NCI-H2081 (cell line): ENCODE results near the gene SLC25A13.
"Not testable (repeated sequence)": the region's sequence is repeated elsewhere in the genome, so short reads cannot be mapped to it uniquely, and the experiment has no call there.

Source experiments
- DNase-seq, 2 experiments: peaks; one replicate each; lab custom pipeline; 2025; lab: John Stamatoyannopoulos, UW

The SLC25A13 gene

GRCh38 chr7:96154506-96154905 is 167.4 kb downstream of the SLC25A13 start:
- DNase-seq = not testable (repeated sequence)

GRCh38 chr7:96152706-96153105 is 169.2 kb downstream of the SLC25A13 start:
- no peak for DNase-seq

- DNase-seq = no peak
Measured at GRCh38 chr7:96151889-96152288, 170.0 kb downstream of the SLC25A13 start.

- no peak for DNase-seq
Measured at GRCh38 chr7:96144260-96144526, 177.7 kb downstream of the SLC25A13 start.

- peak in 1 of 2 experiments; percentile 46 for DNase-seq
Measured at GRCh38 chr7:96143495-96144259, 178.2 kb downstream of the SLC25A13 start.

GRCh38 chr7:96136600-96137239 is 185.2 kb downstream of the SLC25A13 start:
- peak; percentile 93 to 100 for DNase-seq

GRCh38 chr7:96135241-96135640 is 186.7 kb downstream of the SLC25A13 start:
- peak in 1 of 2 experiments; percentile 73 for DNase-seq

GRCh38 chr7:96131525-96131924 is 190.4 kb downstream of the SLC25A13 start:
- DNase-seq = peak; percentile 52 to 81

GRCh38 chr7:96127746-96128145 is 194.2 kb downstream of the SLC25A13 start:
- DNase-seq = no peak

GRCh38 chr7:96126382-96126781 is 195.5 kb downstream of the SLC25A13 start:
- DNase-seq = peak in 1 of 2 experiments; percentile 47

GRCh38 chr7:96122746-96123145 is 199.2 kb downstream of the SLC25A13 start:
- no peak for DNase-seq

- peak in 1 of 2 experiments; percentile 48 for DNase-seq
Measured at GRCh38 chr7:96121752-96122151, 200.1 kb downstream of the SLC25A13 start.

GRCh38 chr7:96120445-96121225 is 201.3 kb downstream of the SLC25A13 start:
- peak; percentile 80 to 92 for DNase-seq

GRCh38 chr7:96118449-96119001 is 203.4 kb downstream of the SLC25A13 start:
- DNase-seq = no peak

GRCh38 chr7:96116173-96116572 is 205.7 kb downstream of the SLC25A13 start:
- DNase-seq = no peak

- no peak for DNase-seq
Measured at GRCh38 chr7:96114190-96114589, 207.7 kb downstream of the SLC25A13 start.

- DNase-seq = no peak
Measured at GRCh38 chr7:96111405-96111804, 210.5 kb downstream of the SLC25A13 start.

GRCh38 chr7:96104984-96105383 is 216.9 kb downstream of the SLC25A13 start:
- DNase-seq = no peak

- DNase-seq = no peak
Measured at GRCh38 chr7:96102096-96102811, 219.6 kb downstream of the SLC25A13 start.

- DNase-seq = no peak
Measured at GRCh38 chr7:96100737-96101136, 221.2 kb downstream of the SLC25A13 start.

- DNase-seq = no peak
Measured at GRCh38 chr7:96097835-96098234, 224.1 kb downstream of the SLC25A13 start.

- DNase-seq = no peak
Measured at GRCh38 chr7:96093435-96093834, 228.5 kb downstream of the SLC25A13 start.
